Activated CD8-positive, alpha-beta memory T cell treated with anti-CD3 and anti-CD28 coated beads for 48 hours (primary cell): ENCODE measurements around the gene NID1.
"Not testable (repeated sequence)": the region's sequence is repeated elsewhere in the genome, so short reads cannot be mapped to it uniquely, and the experiment has no call there.

Source experiments
- DNase-seq, 3 experiments: peaks; one replicate each; pipeline ENCODE4 v3.0.0-alpha.2; 2020; ENCODE audit warnings: low read depth in 2 of 3, low spot score in 2 of 3

NID1 gene

GRCh38 chr1:235939480-235939775 lies 125.5 kb downstream of the NID1 start:
- no peak for DNase-seq

GRCh38 chr1:235938709-235939479 lies 126.0 kb downstream of the NID1 start:
- no peak for DNase-seq

- no peak for DNase-seq
These were observed 127.8 kb downstream of the NID1 start for GRCh38 chr1:235937123-235937522.

GRCh38 chr1:235935235-235936225 lies 129.4 kb downstream of the NID1 start:
- no peak for DNase-seq

- no peak for DNase-seq
These were observed 131.1 kb downstream of the NID1 start for GRCh38 chr1:235933766-235934116.

- no peak for DNase-seq
These were observed 131.7 kb downstream of the NID1 start for GRCh38 chr1:235933017-235933765.

GRCh38 chr1:235932090-235932510 lies 132.8 kb downstream of the NID1 start:
- DNase-seq, result no peak

GRCh38 chr1:235931171-235931738 lies 133.6 kb downstream of the NID1 start:
- DNase-seq, result no peak

- no peak for DNase-seq
These were observed 134.3 kb downstream of the NID1 start for GRCh38 chr1:235930543-235930942.

GRCh38 chr1:235929216-235929615 lies 135.7 kb downstream of the NID1 start:
- DNase-seq, result no peak

GRCh38 chr1:235928197-235928596 lies 136.7 kb downstream of the NID1 start:
- no peak for DNase-seq

- DNase-seq, result not testable (repeated sequence)
These were observed 137.3 kb downstream of the NID1 start for GRCh38 chr1:235927551-235927950.
